ENCODE measurements around the gene SPATA6L. TPM values are rescaled to one million over a fixed set of nuclear protein-coding genes. Genes with fewer than 3 reads are reported as not detected.
"Not testable (repeated sequence)": the region's sequence is repeated elsewhere in the genome, so short reads cannot be mapped to it uniquely, and the experiment has no call there.

SPATA6L gene
- total RNA-seq, 2 experiments from 2014 or later, result 9.4 to 10.8 TPM

DNA sequence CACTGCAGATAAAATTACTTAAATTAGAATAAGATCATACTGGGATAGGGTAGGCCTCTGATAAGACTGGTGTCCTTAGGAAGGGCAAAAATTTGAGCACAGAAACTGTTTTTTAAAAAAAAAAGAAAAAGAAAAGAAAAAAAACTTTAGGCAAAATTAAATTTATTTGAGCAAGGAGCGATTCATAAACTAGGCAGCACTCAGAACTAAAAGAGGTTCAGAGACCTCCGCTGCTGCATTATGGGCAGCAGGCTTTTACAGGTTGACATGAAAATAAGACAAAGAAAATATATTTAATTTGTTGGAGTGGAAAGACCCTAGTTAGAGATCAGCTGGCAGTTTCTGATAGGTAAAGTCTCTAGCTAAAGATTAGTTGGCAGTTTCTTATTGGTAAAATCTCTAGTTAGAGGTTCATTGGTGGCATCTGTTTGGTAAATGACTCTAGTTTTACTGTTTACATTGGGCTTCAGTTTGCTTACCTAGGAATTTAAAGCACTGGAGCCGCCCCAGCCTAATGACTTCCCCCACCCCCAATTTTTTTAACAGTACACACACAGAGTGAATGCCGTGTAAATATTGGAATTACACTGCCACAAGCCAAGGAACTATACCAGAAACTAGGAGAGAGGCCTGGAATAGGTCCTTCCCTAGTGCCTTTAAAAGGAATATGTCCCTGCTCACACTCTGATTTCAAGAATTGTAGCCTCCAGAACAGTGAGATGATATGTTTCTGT, 8.7 kb downstream of the SPATA6L start:
- TF ChIP-seq, protein P1, sequence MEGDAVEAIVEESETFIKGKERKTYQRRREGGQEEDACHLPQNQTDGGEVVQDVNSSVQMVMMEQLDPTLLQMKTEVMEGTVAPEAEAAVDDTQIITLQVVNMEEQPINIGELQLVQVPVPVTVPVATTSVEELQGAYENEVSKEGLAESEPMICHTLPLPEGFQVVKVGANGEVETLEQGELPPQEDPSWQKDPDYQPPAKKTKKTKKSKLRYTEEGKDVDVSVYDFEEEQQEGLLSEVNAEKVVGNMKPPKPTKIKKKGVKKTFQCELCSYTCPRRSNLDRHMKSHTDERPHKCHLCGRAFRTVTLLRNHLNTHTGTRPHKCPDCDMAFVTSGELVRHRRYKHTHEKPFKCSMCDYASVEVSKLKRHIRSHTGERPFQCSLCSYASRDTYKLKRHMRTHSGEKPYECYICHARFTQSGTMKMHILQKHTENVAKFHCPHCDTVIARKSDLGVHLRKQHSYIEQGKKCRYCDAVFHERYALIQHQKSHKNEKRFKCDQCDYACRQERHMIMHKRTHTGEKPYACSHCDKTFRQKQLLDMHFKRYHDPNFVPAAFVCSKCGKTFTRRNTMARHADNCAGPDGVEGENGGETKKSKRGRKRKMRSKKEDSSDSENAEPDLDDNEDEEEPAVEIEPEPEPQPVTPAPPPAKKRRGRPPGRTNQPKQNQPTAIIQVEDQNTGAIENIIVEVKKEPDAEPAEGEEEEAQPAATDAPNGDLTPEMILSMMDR (IDR thresholded peaks at IDR 0.05), result no peak
- DNase-seq (no peak), ATAC-seq (ENCODE audit: poor library complexity) (no peak)
- intact Hi-C loops (cut with DNase I, micrococcal nuclease), result no loop called here
- Mint-ChIP-seq H3K27ac (no peak overlapping the region), H3K36me3 (ENCODE audit: low read depth) (peaks cover 9% of the 10 kb centered on the region), H3K9me3 (no peaks in the 10 kb centered on the region), H3K27me3 (no peaks in the 10 kb centered on the region), H3K4me1 (ENCODE audit: low read depth) (peaks cover 12% of the 10 kb centered on the region), H3K4me3 (no peak overlapping the region)
- Histone ChIP-seq H3K9me3 (ENCODE audit: control insufficient read depth in 1 of 2, insufficient read depth in 1 of 2, low read length in 2 of 2) (no peaks in the 10 kb centered on the region), H3K27ac (ENCODE audit: low read depth in 1 of 2, low read length in 2 of 2) (no peak overlapping the region), H3K4me1 (ENCODE audit: insufficient read depth, low read length) (peaks cover 12% of the 10 kb centered on the region), H3K36me3 (ENCODE audit: insufficient read depth, low read length) (no peaks in the 10 kb centered on the region), H3K27me3 (ENCODE audit: control insufficient read depth in 1 of 2, insufficient read depth in 2 of 2, low read length in 2 of 2) (no peaks in the 10 kb centered on the region), H3K4me3 (ENCODE audit: low read length) (no peak overlapping the region)
- POLR2A ChIA-PET, result no interaction called here
- CTCF ChIA-PET, result interaction anchor here (1.3 kb wide), 1 partner anchor 11 kb away, joined by 4 read pairs; no protein-coding TSS in a partner anchor

DNA sequence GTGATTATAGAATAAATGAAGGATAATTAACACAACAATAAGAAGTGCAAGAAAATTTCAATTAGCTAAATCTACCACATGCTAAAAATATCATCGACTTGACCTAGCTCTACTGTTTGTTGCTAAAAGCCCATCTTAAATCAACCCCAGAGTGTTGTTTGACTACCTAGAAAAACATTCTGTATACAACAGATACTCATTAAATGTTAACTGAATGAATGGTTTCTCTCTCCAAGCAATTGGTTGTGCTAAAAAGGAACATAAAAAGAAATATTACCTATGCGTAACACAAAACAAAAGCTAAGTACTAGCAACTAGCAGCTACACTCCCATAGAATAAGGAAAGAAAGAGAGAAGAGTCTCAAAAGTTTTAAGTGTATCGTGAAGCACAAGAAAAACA, 9.7 kb downstream of the SPATA6L start:
- Mint-ChIP-seq H3K4me3 (no peak overlapping the region), H3K4me1 (ENCODE audit: low read depth) (peaks cover 6% of the 10 kb centered on the region), H3K36me3 (ENCODE audit: low read depth) (peaks cover 9% of the 10 kb centered on the region), H3K27me3 (no peaks in the 10 kb centered on the region), H3K27ac (no peak overlapping the region), H3K9me3 (no peaks in the 10 kb centered on the region)
- TF ChIP-seq, protein P1 (IDR thresholded peaks at IDR 0.05), result no peak
- POLR2A ChIA-PET, result no interaction called here
- ATAC-seq (ENCODE audit: poor library complexity), result no peak
- peaks cover 6% of the 10 kb centered on the region for H3K4me1 ChIP-seq (ENCODE audit: insufficient read depth, low read length)
- no peaks in the 10 kb centered on the region for H3K9me3 ChIP-seq (ENCODE audit: control insufficient read depth in 1 of 2, insufficient read depth in 1 of 2, low read length in 2 of 2)
- no peak overlapping the region for H3K27ac ChIP-seq (ENCODE audit: low read depth in 1 of 2, low read length in 2 of 2)
- no peak for DNase-seq
- CTCF ChIA-PET, result no interaction called here
- H3K36me3 ChIP-seq (ENCODE audit: insufficient read depth, low read length), result no peaks in the 10 kb centered on the region
- no peaks in the 10 kb centered on the region for H3K27me3 ChIP-seq (ENCODE audit: control insufficient read depth in 1 of 2, insufficient read depth in 2 of 2, low read length in 2 of 2)
- intact Hi-C loops (cut with DNase I, micrococcal nuclease), result no loop called here
- H3K4me3 ChIP-seq (ENCODE audit: low read length), result no peak overlapping the region

DNA sequence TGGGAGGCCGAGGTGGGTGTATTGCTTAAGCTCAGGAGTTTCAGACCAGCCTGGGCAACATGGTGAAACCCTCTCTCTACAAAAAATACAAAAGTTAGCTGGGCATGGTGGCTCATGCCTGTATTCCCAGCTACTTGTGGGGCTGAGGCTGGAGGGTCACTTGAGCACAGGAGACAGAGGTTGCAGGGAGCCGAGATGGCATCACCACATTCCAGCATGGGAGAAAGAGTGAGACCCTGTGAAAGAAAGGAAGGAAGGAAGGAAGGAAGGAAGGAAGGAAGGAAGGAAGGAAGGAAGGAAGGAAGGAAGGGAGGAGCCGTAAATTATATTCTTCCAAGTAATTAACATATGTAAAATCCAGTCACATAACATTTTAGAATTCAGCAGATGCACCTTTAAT, 10.1 kb downstream of the SPATA6L start:
- POLR2A ChIA-PET; H3K4me1 Mint-ChIP-seq (ENCODE audit: low read depth); ATAC-seq (ENCODE audit: poor library complexity); H3K4me1 ChIP-seq (ENCODE audit: insufficient read depth, low read length); CTCF ChIA-PET; H3K4me3 Mint-ChIP-seq; H3K27me3 Mint-ChIP-seq; H3K27me3 ChIP-seq (ENCODE audit: control insufficient read depth in 1 of 2, insufficient read depth in 2 of 2, low read length in 2 of 2); H3K36me3 ChIP-seq (ENCODE audit: insufficient read depth, low read length); H3K27ac Mint-ChIP-seq; intact Hi-C loops (cut with DNase I, micrococcal nuclease); H3K36me3 Mint-ChIP-seq (ENCODE audit: low read depth); DNase-seq; H3K9me3 ChIP-seq (ENCODE audit: control insufficient read depth in 1 of 2, insufficient read depth in 1 of 2, low read length in 2 of 2); H3K9me3 Mint-ChIP-seq; H3K4me3 ChIP-seq (ENCODE audit: low read length); H3K27ac ChIP-seq (ENCODE audit: low read depth in 1 of 2, low read length in 2 of 2): not testable (repeated sequence)

DNA sequence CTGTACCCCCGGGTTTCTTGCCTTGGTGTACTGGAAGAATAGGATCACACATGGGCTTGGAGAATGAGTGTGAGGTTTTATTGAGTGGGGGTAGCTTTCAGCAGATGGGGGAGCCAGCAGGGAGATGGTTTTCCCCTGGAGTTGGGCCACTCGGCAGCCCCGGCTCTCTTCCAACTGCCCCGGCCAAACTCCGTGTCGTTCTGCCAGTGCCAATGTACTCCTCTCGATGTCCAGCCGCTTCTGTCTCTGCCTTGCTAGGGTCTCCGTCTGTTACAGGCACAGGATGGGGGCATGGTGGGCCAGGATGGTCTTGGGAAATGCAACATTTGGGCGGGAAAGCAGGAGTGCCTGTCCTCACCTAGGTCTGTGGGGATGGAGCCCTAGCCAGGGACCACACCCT, 11.7 kb downstream of the SPATA6L start:
- Histone ChIP-seq H3K27ac (ENCODE audit: low read depth in 1 of 2, low read length in 2 of 2) (no peak overlapping the region), H3K27me3 (ENCODE audit: control insufficient read depth in 1 of 2, insufficient read depth in 2 of 2, low read length in 2 of 2) (no peaks in the 10 kb centered on the region)
- H3K4me3 Mint-ChIP-seq, result no peak overlapping the region

More for the DNA sequence above, 11.7 kb downstream of the SPATA6L start:
- H3K4me3 ChIP-seq (ENCODE audit: low read length), result no peak overlapping the region
- H3K4me1 ChIP-seq (ENCODE audit: insufficient read depth, low read length), result peaks cover 3% of the 10 kb centered on the region
- intact Hi-C loops (cut with DNase I, micrococcal nuclease), result no loop called here
- H3K9me3 ChIP-seq (ENCODE audit: control insufficient read depth in 1 of 2, insufficient read depth in 1 of 2, low read length in 2 of 2), result no peaks in the 10 kb centered on the region
- no peaks in the 10 kb centered on the region for H3K36me3 ChIP-seq (ENCODE audit: insufficient read depth, low read length)
- Mint-ChIP-seq H3K4me1 (ENCODE audit: low read depth) (no peaks in the 10 kb centered on the region), H3K9me3 (no peaks in the 10 kb centered on the region), H3K27me3 (no peaks in the 10 kb centered on the region), H3K36me3 (ENCODE audit: low read depth) (peaks cover 9% of the 10 kb centered on the region), H3K27ac (no peak overlapping the region)
- DNase-seq (no peak), ATAC-seq (ENCODE audit: poor library complexity) (no peak)
- ChIA-PET POLR2A (interaction anchor here (0.6 kb wide), 1 partner anchor 96 kb away, joined by 3 read pairs; no protein-coding TSS in a partner anchor), CTCF (no interaction called here)
- TF ChIP-seq, protein P1 (IDR thresholded peaks at IDR 0.05), result no peak
